K562 (cell line): ENCODE measurements around the gene RBM17. TPM values are rescaled to one million over a fixed set of nuclear protein-coding genes. Genes with fewer than 3 reads are reported as not detected.
A peak's percentile ranks its signal among the peaks of the same experiment; 100 is the strongest.

Source experiments
- BRD9 ChIP-seq: fragments of 450-650 bp; IDR thresholded peaks from 2 replicates; pipeline ENCODE4 v1.6.1; 2018; ENCODE audit warnings: low read depth; ENCODE audit not compliant: partially characterized antibody
- CBFA2T3 ChIP-seq: fragments of 450-650 bp; IDR thresholded peaks from 2 replicates; pipeline ENCODE4 v1.6.1; 2017
- ELF1 ChIP-seq: fragments of 200-800 bp; sonication (Bioruptor generic); IDR thresholded peaks from 2 replicates; pipeline ENCODE4 v1.6.1; 2016; ENCODE audit warnings: missing genetic modification characterization, missing compliant biosample characterization
- KDM1A ChIP-seq, 2 experiments: fragments of 450-650 bp; IDR thresholded peaks; 2 replicates each; pipeline ENCODE4 v1.6.1; 2016; ENCODE audit warnings: mild to moderate bottlenecking in 2 of 2
- MGA ChIP-seq: fragments of 450-650 bp; IDR thresholded peaks from 2 replicates; pipeline ENCODE4 v1.6.1; 2016; ENCODE audit warnings: mild to moderate bottlenecking, moderate library complexity
- NFE2 ChIP-seq: IDR thresholded peaks from 2 replicates; pipeline ENCODE4 v1.6.1; 2014; ENCODE audit warnings: antibody characterized with exemption, low read depth
- NR2F6 ChIP-seq: fragments of 450-650 bp; formaldehyde crosslinking; IDR thresholded peaks from 2 replicates; pipeline ENCODE4 v1.4.0; 2020; ENCODE audit warnings: mild to moderate bottlenecking
- POLR3A ChIP-seq: IDR thresholded peaks from 2 replicates; pipeline ENCODE4 v1.6.1; 2011; ENCODE audit warnings: borderline replicate concordance, mild to moderate bottlenecking, moderate library complexity; ENCODE audit not compliant: insufficient read length, insufficient read depth; ENCODE audit errors: extremely low read depth
- SAP30 ChIP-seq: fragments of 200-600 bp; sonication (generic); IDR thresholded peaks from 2 replicates; pipeline ENCODE4 v1.6.1; 2012; ENCODE audit warnings: borderline replicate concordance, low read depth, mild to moderate bottlenecking, moderate library complexity, low read length, control low read depth, inconsistent platforms; ENCODE audit not compliant: insufficient read depth, poor library complexity, severe bottlenecking
- ZBTB9 ChIP-seq: fragments of 450-650 bp; formaldehyde crosslinking; IDR thresholded peaks from 2 replicates; pipeline ENCODE4 v1.4.0; 2020; ENCODE audit warnings: mild to moderate bottlenecking, moderate library complexity
- polyA plus RNA-seq, 8 experiments: library from polyadenylated mRNA; depleted of rRNA in 4 of 8; stranded (reverse) in 5 of 8; unstranded in 3 of 8; fragments of >200 nt; fragmentation: Nextera tagmentation in 2 of 8; fragmentation: Illumina TruSeq in 1 of 8; extraction: Ambion mirVana in 2 of 8; extraction: Trizol in 1 of 8; gene quantifications; 2 replicates each; pipeline versions ENCODE4 v1.2.1 to v1.2.3, GENCODE V29; 2011 to 2014; ENCODE audit warnings: inconsistent platforms in 1 of 8, missing spikeins in 1 of 8
- total RNA-seq, 7 experiments: library from RNA; depleted of rRNA in 6 of 7; stranded (reverse); fragments of >200 nt in 6 of 7; fragmentation: Illumina TruSeq in 2 of 7; extraction: Trizol in 2 of 7; gene quantifications; 2 replicates each; pipeline versions ENCODE4 v1.2.1 to v1.2.3, GENCODE V29; 2011 to 2021; ENCODE audit warnings: low replicate concordance in 1 of 7
- TF ChIP-seq, protein P1 (sequence below): IDR thresholded peaks from 2 replicates; pipeline ENCODE4 v1.6.1; 2016; ENCODE audit warnings: missing genetic modification characterization, missing compliant biosample characterization

The RBM17 gene
- total and polyA plus RNA-seq, 9 of the 15 experiments (the other 6 are each of a cell fraction or from before 2014, with no cell fraction given) = 23.6 to 217 (median 124) TPM

GRCh38 chr10:6086375-6087233, 2.2 kb upstream of the RBM17 start (continued):
- TF ChIP-seq MGA (peak; percentile 8; the same call in 1 of the 2 replicates), NFE2 (no peak), ELF1 (tag) (no peak), CBFA2T3 (no peak; the same call in 1 of the 2 replicates), KDM1A (IDR thresholded peaks at IDR 0.05) (no peak), BRD9 (no peak), NR2F6 (CRISPR knock-in tag) (no peak), SAP30 (no peak), POLR3A (no peak), ZBTB9 (no peak)
- TF ChIP-seq, protein P1, sequence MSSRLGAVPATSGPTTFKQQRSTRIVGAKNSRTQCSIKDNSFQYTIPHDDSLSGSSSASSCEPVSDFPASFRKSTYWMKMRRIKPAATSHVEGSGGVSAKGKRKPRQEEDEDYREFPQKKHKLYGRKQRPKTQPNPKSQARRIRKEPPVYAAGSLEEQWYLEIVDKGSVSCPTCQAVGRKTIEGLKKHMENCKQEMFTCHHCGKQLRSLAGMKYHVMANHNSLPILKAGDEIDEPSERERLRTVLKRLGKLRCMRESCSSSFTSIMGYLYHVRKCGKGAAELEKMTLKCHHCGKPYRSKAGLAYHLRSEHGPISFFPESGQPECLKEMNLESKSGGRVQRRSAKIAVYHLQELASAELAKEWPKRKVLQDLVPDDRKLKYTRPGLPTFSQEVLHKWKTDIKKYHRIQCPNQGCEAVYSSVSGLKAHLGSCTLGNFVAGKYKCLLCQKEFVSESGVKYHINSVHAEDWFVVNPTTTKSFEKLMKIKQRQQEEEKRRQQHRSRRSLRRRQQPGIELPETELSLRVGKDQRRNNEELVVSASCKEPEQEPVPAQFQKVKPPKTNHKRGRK (tag) = no peak
